ENCODE data around the gene STIM2.

STIM2 gene

DNA sequence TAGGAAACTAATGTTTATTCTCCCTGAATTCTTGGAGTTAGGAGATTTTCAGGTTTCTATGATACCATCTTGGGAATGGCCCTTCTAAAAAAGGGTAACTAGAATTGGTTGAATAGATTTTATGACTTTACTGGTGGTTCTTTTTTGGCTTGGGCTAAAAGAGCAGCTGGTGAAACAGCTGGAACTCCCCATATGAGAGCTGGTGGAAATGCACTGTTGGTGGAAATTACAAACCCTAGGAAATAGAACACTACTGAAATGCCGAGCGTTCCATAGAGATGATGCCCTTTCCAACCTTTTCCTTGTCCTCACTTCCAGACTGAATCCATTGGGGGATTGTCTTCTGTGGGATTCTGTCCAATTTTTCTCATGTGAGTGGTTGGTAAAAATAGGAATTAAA is 139.5 kb downstream of the STIM2 start:
- Histone ChIP-seq H3K9me3 (ENCODE audit: control insufficient read depth in 2 of 2, low read length in 2 of 2) (no peaks in the 10 kb centered on the region), H3K4me3 (ENCODE audit: low read length in 2 of 2) (no peak overlapping the region), H3K36me3 (ENCODE audit: control insufficient read depth in 2 of 2, insufficient read depth in 2 of 2, low read length in 2 of 2) (no peaks in the 10 kb centered on the region), H3K27me3 (ENCODE audit: control insufficient read depth in 1 of 2, insufficient read depth in 2 of 2, low read length in 2 of 2) (no peaks in the 10 kb centered on the region), H3K4me1 (ENCODE audit: control insufficient read depth, insufficient read depth, low read length) (no peaks in the 10 kb centered on the region), H3K27ac (ENCODE audit: low read length) (no peak overlapping the region), H3K9ac (ENCODE audit: low read length in 2 of 2) (no peak overlapping the region)

DNA sequence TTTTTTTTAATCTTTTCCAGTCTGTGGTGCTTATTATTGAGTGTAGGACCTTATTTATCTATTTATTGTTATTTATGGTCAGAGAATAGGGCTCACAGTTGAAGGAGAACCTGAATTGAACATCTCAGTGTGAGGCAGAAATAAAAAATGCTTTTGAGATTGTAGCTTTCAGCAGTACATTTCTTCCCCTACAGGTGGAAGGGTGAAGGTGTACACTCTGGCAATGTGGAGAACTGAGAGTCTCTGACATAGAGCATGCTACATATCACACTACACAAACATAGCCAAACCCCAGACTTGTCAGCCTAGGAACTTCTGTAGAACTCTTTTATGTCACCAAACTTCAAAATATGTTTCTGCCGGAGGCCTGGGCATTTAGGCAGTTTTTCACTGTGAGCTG is 140.2 kb downstream of the STIM2 start:
- Histone ChIP-seq H3K9ac (ENCODE audit: low read length in 2 of 2) (no peak overlapping the region), H3K27ac (ENCODE audit: low read length) (no peak overlapping the region), H3K9me3 (ENCODE audit: control insufficient read depth in 2 of 2, low read length in 2 of 2) (no peaks in the 10 kb centered on the region), H3K36me3 (ENCODE audit: control insufficient read depth in 2 of 2, insufficient read depth in 2 of 2, low read length in 2 of 2) (no peaks in the 10 kb centered on the region), H3K4me3 (ENCODE audit: low read length in 2 of 2) (no peak overlapping the region), H3K27me3 (ENCODE audit: control insufficient read depth in 1 of 2, insufficient read depth in 2 of 2, low read length in 2 of 2) (no peaks in the 10 kb centered on the region), H3K4me1 (ENCODE audit: control insufficient read depth, insufficient read depth, low read length) (no peaks in the 10 kb centered on the region)

GRCh38 chr4:27001398-27002164 is 140.9 kb downstream of the STIM2 start:
- H3K9me3 ChIP-seq (ENCODE audit: control insufficient read depth in 2 of 2, low read length in 2 of 2): no peaks in the 10 kb centered on the region
- H3K27ac ChIP-seq (ENCODE audit: low read length): no peak overlapping the region
- H3K27me3 ChIP-seq (ENCODE audit: control insufficient read depth in 1 of 2, insufficient read depth in 2 of 2, low read length in 2 of 2): no peaks in the 10 kb centered on the region

GRCh38 chr4:27003642-27004113 is 143.0 kb downstream of the STIM2 start:
- H3K9me3 ChIP-seq (ENCODE audit: control insufficient read depth in 2 of 2, low read length in 2 of 2): no peaks in the 10 kb centered on the region
- no peak overlapping the region for H3K4me3 ChIP-seq (ENCODE audit: low read length in 2 of 2)
- no peak overlapping the region for H3K9ac ChIP-seq (ENCODE audit: low read length in 2 of 2)
- H3K27ac ChIP-seq (ENCODE audit: low read length): no peak overlapping the region
- H3K27me3 ChIP-seq (ENCODE audit: control insufficient read depth in 1 of 2, insufficient read depth in 2 of 2, low read length in 2 of 2): no peaks in the 10 kb centered on the region
- no peaks in the 10 kb centered on the region for H3K36me3 ChIP-seq (ENCODE audit: control insufficient read depth in 2 of 2, insufficient read depth in 2 of 2, low read length in 2 of 2)
- H3K4me1 ChIP-seq (ENCODE audit: control insufficient read depth, insufficient read depth, low read length): no peaks in the 10 kb centered on the region

More at GRCh38 chr4:27001398-27002164, 140.9 kb downstream of the STIM2 start:
- Histone ChIP-seq H3K4me1 (ENCODE audit: control insufficient read depth, insufficient read depth, low read length) (no peaks in the 10 kb centered on the region), H3K9ac (ENCODE audit: low read length in 2 of 2) (no peak overlapping the region), H3K4me3 (ENCODE audit: low read length in 2 of 2) (no peak overlapping the region), H3K36me3 (ENCODE audit: control insufficient read depth in 2 of 2, insufficient read depth in 2 of 2, low read length in 2 of 2) (no peaks in the 10 kb centered on the region)

- Histone ChIP-seq H3K36me3 (ENCODE audit: control insufficient read depth in 2 of 2, insufficient read depth in 2 of 2, low read length in 2 of 2) (no peaks in the 10 kb centered on the region), H3K27ac (ENCODE audit: low read length) (no peak overlapping the region), H3K27me3 (ENCODE audit: control insufficient read depth in 1 of 2, insufficient read depth in 2 of 2, low read length in 2 of 2) (no peaks in the 10 kb centered on the region), H3K9me3 (ENCODE audit: control insufficient read depth in 2 of 2, low read length in 2 of 2) (no peaks in the 10 kb centered on the region), H3K4me3 (ENCODE audit: low read length in 2 of 2) (no peak overlapping the region), H3K4me1 (ENCODE audit: control insufficient read depth, insufficient read depth, low read length) (no peaks in the 10 kb centered on the region), H3K9ac (ENCODE audit: low read length in 2 of 2) (no peak overlapping the region)
Measured at GRCh38 chr4:27005501-27005900, 144.9 kb downstream of the STIM2 start.

DNA sequence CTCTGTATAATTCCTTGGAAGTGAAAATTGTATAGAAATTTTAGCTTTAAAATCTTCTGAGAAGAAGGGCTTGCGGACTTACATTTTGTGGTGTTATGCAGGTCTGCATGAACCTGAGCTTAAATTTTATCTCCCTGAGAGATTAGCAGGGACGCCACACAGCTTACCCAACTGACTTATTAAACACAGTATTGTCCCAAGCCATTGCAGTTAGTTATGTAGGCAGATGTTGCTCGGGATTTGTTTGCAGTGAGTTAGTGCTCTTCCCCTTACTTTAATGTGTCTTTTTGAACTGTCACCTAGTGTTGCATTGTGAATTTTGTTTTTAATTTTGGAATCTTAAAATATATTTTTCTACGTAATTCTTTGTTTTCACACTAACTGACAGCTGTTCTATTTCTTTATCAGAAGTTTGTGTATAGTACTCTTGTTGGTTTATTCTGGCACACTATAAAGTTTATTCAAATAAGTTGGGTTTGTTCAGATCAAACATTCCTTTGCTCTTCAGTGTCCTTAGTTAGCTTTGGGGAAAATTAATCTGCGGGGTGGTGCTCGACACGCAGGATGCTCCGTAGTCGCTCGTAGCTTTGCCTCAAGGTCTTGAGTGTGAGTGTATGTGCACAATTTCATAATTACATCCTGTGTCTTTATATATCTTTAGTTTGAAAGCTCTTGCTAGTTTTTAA is 145.4 kb downstream of the STIM2 start:
- Histone ChIP-seq H3K9me3 (ENCODE audit: control insufficient read depth in 2 of 2, low read length in 2 of 2) (no peaks in the 10 kb centered on the region), H3K27ac (ENCODE audit: low read length) (no peak overlapping the region), H3K9ac (ENCODE audit: low read length in 2 of 2) (no peak overlapping the region), H3K27me3 (ENCODE audit: control insufficient read depth in 1 of 2, insufficient read depth in 2 of 2, low read length in 2 of 2) (no peaks in the 10 kb centered on the region), H3K36me3 (ENCODE audit: control insufficient read depth in 2 of 2, insufficient read depth in 2 of 2, low read length in 2 of 2) (no peaks in the 10 kb centered on the region), H3K4me3 (ENCODE audit: low read length in 2 of 2) (no peak overlapping the region), H3K4me1 (ENCODE audit: control insufficient read depth, insufficient read depth, low read length) (no peaks in the 10 kb centered on the region)

DNA sequence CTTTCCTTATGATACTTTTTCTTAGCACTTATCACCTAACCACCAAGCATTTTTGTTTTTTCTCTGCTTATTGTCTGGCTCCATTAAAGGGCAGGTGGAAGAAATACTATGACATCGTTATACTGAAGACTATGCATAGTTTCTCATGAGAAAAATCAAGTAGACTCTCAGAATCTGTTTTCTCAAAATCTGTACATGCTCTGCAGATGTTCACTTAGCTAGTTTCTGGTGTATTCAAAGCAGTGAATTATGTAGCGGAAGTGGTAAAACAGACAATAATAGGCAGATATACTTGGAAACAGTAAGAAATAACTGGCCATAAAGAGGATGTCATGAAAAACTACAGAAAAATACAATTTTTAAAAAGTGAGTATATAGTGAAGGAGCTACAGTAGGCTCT is 146.0 kb downstream of the STIM2 start:
- H3K4me3 ChIP-seq (ENCODE audit: low read length in 2 of 2): no peak overlapping the region
- H3K9me3 ChIP-seq (ENCODE audit: control insufficient read depth in 2 of 2, low read length in 2 of 2): no peaks in the 10 kb centered on the region
- H3K4me1 ChIP-seq (ENCODE audit: control insufficient read depth, insufficient read depth, low read length): no peaks in the 10 kb centered on the region
- no peak overlapping the region for H3K9ac ChIP-seq (ENCODE audit: low read length in 2 of 2)
- H3K36me3 ChIP-seq (ENCODE audit: control insufficient read depth in 2 of 2, insufficient read depth in 2 of 2, low read length in 2 of 2): no peaks in the 10 kb centered on the region
- no peaks in the 10 kb centered on the region for H3K27me3 ChIP-seq (ENCODE audit: control insufficient read depth in 1 of 2, insufficient read depth in 2 of 2, low read length in 2 of 2)
- H3K27ac ChIP-seq (ENCODE audit: low read length): no peak overlapping the region

DNA sequence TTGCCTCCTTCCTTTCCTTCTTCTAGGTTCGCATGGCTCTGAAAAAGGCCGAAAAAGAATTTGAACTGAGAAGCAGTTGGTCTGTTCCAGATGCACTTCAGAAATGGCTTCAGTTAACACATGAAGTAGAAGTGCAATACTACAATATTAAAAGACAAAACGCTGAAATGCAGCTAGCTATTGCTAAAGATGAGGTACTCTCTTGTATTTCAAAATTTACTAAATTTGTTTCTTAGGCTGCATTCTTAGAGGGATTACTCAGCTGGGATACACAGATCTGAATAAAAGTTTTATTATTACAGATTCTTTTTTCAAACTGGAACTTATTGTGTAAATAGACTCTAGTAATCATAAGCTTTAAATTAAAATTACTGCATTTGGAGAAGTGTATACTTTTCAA is 146.9 kb downstream of the STIM2 start:
- Histone ChIP-seq H3K4me1 (ENCODE audit: control insufficient read depth, insufficient read depth, low read length) (no peaks in the 10 kb centered on the region), H3K27ac (ENCODE audit: low read length) (no peak overlapping the region), H3K36me3 (ENCODE audit: control insufficient read depth in 2 of 2, insufficient read depth in 2 of 2, low read length in 2 of 2) (no peaks in the 10 kb centered on the region)

DNA sequence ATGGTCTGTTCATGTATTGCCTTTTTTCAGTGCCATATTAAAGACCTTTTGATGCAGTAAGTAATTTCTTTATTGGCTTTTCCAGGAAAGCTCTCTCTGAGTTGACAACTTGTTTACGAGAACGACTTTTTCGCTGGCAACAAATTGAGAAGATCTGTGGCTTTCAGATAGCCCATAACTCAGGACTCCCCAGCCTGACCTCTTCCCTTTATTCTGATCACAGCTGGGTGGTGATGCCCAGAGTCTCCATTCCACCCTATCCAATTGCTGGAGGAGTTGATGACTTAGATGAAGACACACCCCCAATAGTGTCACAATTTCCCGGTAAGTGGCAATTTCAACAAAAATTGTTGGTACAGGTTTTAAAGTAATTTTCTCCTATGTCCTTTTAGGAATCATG is 148.0 kb downstream of the STIM2 start:
- no peak overlapping the region for H3K9ac ChIP-seq (ENCODE audit: low read length in 2 of 2)

More for the DNA sequence above, 146.9 kb downstream of the STIM2 start:
- no peak overlapping the region for H3K4me3 ChIP-seq (ENCODE audit: low read length in 2 of 2)
- no peaks in the 10 kb centered on the region for H3K27me3 ChIP-seq (ENCODE audit: control insufficient read depth in 1 of 2, insufficient read depth in 2 of 2, low read length in 2 of 2)
- H3K9ac ChIP-seq (ENCODE audit: low read length in 2 of 2): no peak overlapping the region
- no peaks in the 10 kb centered on the region for H3K9me3 ChIP-seq (ENCODE audit: control insufficient read depth in 2 of 2, low read length in 2 of 2)

DNA sequence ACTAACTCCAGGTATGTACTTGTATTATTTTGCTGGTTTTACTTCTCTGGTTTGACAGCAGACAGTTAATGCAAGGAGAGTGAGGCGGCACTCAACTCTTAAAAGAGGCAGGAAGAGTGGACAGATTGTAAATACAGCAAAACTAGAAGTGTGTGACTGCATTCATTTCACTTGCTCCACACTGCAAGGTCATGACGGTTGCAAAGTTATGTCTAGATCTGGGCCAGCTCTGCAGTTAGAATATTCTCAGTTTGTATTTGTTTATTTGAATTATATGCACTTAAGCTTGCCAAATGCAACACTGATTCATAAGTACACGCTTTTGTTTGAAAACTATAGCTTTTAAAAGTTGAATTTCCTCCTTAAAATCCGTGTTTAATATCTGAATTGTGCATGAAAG is 148.9 kb downstream of the STIM2 start:
- no peak overlapping the region for H3K9ac ChIP-seq (ENCODE audit: low read length in 2 of 2)
- H3K4me3 ChIP-seq (ENCODE audit: low read length in 2 of 2): no peak overlapping the region
- H3K27ac ChIP-seq (ENCODE audit: low read length): no peak overlapping the region
- H3K27me3 ChIP-seq (ENCODE audit: control insufficient read depth in 1 of 2, insufficient read depth in 2 of 2, low read length in 2 of 2): no peaks in the 10 kb centered on the region
- no peaks in the 10 kb centered on the region for H3K9me3 ChIP-seq (ENCODE audit: control insufficient read depth in 2 of 2, low read length in 2 of 2)
- no peaks in the 10 kb centered on the region for H3K36me3 ChIP-seq (ENCODE audit: control insufficient read depth in 2 of 2, insufficient read depth in 2 of 2, low read length in 2 of 2)
- no peaks in the 10 kb centered on the region for H3K4me1 ChIP-seq (ENCODE audit: control insufficient read depth, insufficient read depth, low read length)

More for the DNA sequence above, 148.0 kb downstream of the STIM2 start:
- H3K4me1 ChIP-seq (ENCODE audit: control insufficient read depth, insufficient read depth, low read length): no peaks in the 10 kb centered on the region
- H3K9me3 ChIP-seq (ENCODE audit: control insufficient read depth in 2 of 2, low read length in 2 of 2): no peaks in the 10 kb centered on the region
- no peak overlapping the region for H3K27ac ChIP-seq (ENCODE audit: low read length)
- no peak overlapping the region for H3K4me3 ChIP-seq (ENCODE audit: low read length in 2 of 2)
- no peaks in the 10 kb centered on the region for H3K36me3 ChIP-seq (ENCODE audit: control insufficient read depth in 2 of 2, insufficient read depth in 2 of 2, low read length in 2 of 2)
- H3K27me3 ChIP-seq (ENCODE audit: control insufficient read depth in 1 of 2, insufficient read depth in 2 of 2, low read length in 2 of 2): no peaks in the 10 kb centered on the region

Data from stomach smooth muscle (tissue), 2 donors.